ENCODE measurements around the gene PLTP.
"Not testable (repeated sequence)": the region's sequence is repeated elsewhere in the genome, so short reads cannot be mapped to it uniquely, and the experiment has no call there.

The PLTP gene

GRCh38 chr20:45945678-45946148 is 33.8 kb upstream of the PLTP start:
- DNase-seq: no peak
- intact Hi-C loops (cut with DNase I): no loop called here

- DNase-seq: no peak
- intact Hi-C loops (cut with DNase I): no loop called here
Measured at GRCh38 chr20:45944965-45945677, 33.2 kb upstream of the PLTP start.

GRCh38 chr20:45944151-45944964 is 32.4 kb upstream of the PLTP start:
- peak in 6 of 42 donors; percentile 41 to 69 (median 45) for DNase-seq
- intact Hi-C loops (cut with DNase I): no loop called here

- intact Hi-C loops (cut with DNase I): no loop called here
- no peak for DNase-seq
Measured at GRCh38 chr20:45943613-45944012, 31.7 kb upstream of the PLTP start.

GRCh38 chr20:45940469-45940868 is 28.5 kb upstream of the PLTP start:
- intact Hi-C loops (cut with DNase I): no loop called here

GRCh38 chr20:45940053-45940452 is 28.1 kb upstream of the PLTP start:
- DNase-seq: no peak
- intact Hi-C loops (cut with DNase I): no loop called here

More at GRCh38 chr20:45940469-45940868, 28.5 kb upstream of the PLTP start:
- no peak for DNase-seq

- intact Hi-C loops (cut with DNase I): loop anchor here (5.0 to 10.0 kb wide), 2 partner anchors 33 to 124 kb away; partner anchors contain the start of genes UBE2C and ZNF335
- DNase-seq: no peak
Measured at GRCh38 chr20:45938727-45939438, 26.9 kb upstream of the PLTP start.

- intact Hi-C loops (cut with DNase I): loop anchor here (5.0 to 10.0 kb wide), 2 partner anchors 35 to 123 kb away; partner anchors contain the start of genes UBE2C and ZNF335
- DNase-seq: no peak
Measured at GRCh38 chr20:45937765-45938164, 25.8 kb upstream of the PLTP start.

- intact Hi-C loops (cut with DNase I): loop anchor here (2.0 to 10.0 kb wide), 3 partner anchors 37 to 121 kb away; partner anchors contain the start of genes CTSA, NEURL2, UBE2C and ZNF335
- peak in 3 of 42 donors; percentile 16 to 62 (median 47) for DNase-seq
Measured at GRCh38 chr20:45935416-45936046, 23.6 kb upstream of the PLTP start.

- intact Hi-C loops (cut with DNase I): loop anchor here (2.0 to 10.0 kb wide), 3 partner anchors 38 to 120 kb away; partner anchors contain the start of genes CTSA, NEURL2, UBE2C and ZNF335
- peak; percentile 95 to 99 (median 98) for DNase-seq
Measured at GRCh38 chr20:45934586-45935415, 22.8 kb upstream of the PLTP start, which contains the start of gene PCIF1. Gene PCIF1 (plus strand): TSS chr20:45934683. CDS start chr20:45939000, 4,317 bp downstream.

GRCh38 chr20:45934046-45934585 is 22.2 kb upstream of the PLTP start:
- DNase-seq: peak in 40 of 42 donors; percentile 55 to 87 (median 79)
- intact Hi-C loops (cut with DNase I): loop anchor here (2.0 to 10.0 kb wide), 2 partner anchors 43 to 119 kb away; partner anchors contain the start of genes CTSA, NEURL2 and UBE2C

GRCh38 chr20:45933266-45934045 is 21.5 kb upstream of the PLTP start:
- intact Hi-C loops (cut with DNase I): loop anchor here (2.0 to 10.0 kb wide), 2 partner anchors 43 to 119 kb away; partner anchors contain the start of genes CTSA, NEURL2 and UBE2C
- DNase-seq: peak; percentile 53 to 93 (median 76)

- DNase-seq: not testable (repeated sequence)
- intact Hi-C loops (cut with DNase I): loop anchor here (10.0 kb wide), 1 partner anchor 117 kb away; the partner anchor contains the start of gene UBE2C
Measured at GRCh38 chr20:45931680-45932079, 19.7 kb upstream of the PLTP start.

- intact Hi-C loops (cut with DNase I): no loop called here
- no peak for DNase-seq
Measured at GRCh38 chr20:45927071-45927878, 15.3 kb upstream of the PLTP start.

- intact Hi-C loops (cut with DNase I): no loop called here
Measured at GRCh38 chr20:45926731-45927070, 14.7 kb upstream of the PLTP start.

More at GRCh38 chr20:45926731-45927070, 14.7 kb upstream of the PLTP start:
- no peak for DNase-seq
